Jurkat, Clone E6-1 (cell line): ENCODE measurements around the gene WTAP.
"Not testable (repeated sequence)": the region's sequence is repeated elsewhere in the genome, so short reads cannot be mapped to it uniquely, and the experiment has no call there.

Experiments
- DNase-seq: peaks from one replicate; pipeline ENCODE4 v3.0.0-alpha.2; 2011; ENCODE audit warnings: low read depth, low spot score
- H3K4me3 ChIP-seq: 2 replicates; pipeline ENCODE4 v1.5.1; 2011; ENCODE audit warnings: mild to moderate bottlenecking, low read length, control low read depth, moderate library complexity

The WTAP gene

GRCh38 chr6:159789377-159790148, 62.3 kb downstream of the WTAP start, which contains the start of gene TCP1:
Gene TCP1 (minus strand): TSS chr6:159789602. CDS start chr6:159789468, 134 bp downstream.
- H3K4me3 ChIP-seq, result peak within 1 kb of the TSS; percentile 98
- DNase-seq, result peak; percentile 100

GRCh38 chr6:159790149-159790955, 63.0 kb downstream of the WTAP start, which contains the start of gene MRPL18:
Gene MRPL18 (plus strand): TSS chr6:159790467. CDS start chr6:159790588, 121 bp downstream.
- DNase-seq, result peak; percentile 99
- H3K4me3 ChIP-seq, result peak within 1 kb of the TSS; percentile 98

DNA sequence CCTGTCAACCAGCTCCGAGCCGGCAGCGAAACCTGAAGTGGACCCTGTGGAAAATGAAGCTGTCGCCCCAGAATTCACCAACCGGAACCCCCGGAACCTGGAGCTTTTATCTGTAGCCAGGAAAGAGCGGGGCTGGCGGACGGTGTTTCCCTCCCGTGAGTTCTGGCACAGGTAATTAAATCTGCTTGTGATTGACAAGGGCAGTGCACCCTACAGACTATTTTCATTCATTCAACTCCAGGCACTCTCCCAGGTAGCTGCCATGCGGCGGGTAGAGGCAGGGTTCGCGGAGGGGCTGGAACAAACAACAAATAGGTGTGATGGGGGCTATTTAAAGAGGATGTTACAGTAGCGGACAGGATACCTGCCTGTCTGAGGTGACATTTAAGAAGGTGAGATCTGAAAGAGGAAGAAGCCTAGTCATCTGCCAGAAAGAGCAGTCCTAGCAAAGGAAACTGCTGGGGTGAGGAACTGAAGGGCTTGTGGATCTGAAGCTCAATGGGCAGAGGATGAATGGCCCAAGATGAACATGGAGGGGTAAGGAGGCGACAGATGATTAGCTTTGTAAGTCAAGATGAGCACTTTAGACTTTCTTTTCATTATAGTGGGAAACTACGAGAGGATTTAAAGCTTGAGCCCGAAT, 63.8 kb downstream of the WTAP start:
- DNase-seq, result no peak
- H3K4me3 ChIP-seq, result peak overlapping the region; percentile 98

DNA sequence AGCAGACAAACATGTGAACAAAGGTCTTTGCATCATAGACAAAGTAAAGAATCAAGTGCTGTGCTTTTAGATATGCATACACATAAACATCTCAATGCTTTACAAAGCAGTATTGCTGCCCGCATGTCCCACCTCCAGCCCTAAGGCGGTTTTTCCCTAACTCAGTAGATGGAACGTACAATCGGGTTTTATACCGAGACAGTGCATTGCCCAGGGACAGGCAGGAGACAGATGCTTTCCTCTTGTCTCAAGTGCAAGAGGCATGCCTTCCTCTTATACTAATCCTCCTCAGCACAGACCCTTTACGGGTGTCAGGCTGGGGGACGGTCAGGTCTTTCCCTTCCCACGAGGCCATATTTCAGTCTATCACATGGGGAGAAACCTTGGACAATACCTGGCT, 67.7 kb downstream of the WTAP start:
- DNase-seq, result not testable (repeated sequence)

GRCh38 chr6:159797554-159797953, 70.2 kb downstream of the WTAP start:
- no peak for DNase-seq
- no peak overlapping the region for H3K4me3 ChIP-seq

More for the DNA sequence above, 67.7 kb downstream of the WTAP start:
- not testable (repeated sequence) for H3K4me3 ChIP-seq

DNA sequence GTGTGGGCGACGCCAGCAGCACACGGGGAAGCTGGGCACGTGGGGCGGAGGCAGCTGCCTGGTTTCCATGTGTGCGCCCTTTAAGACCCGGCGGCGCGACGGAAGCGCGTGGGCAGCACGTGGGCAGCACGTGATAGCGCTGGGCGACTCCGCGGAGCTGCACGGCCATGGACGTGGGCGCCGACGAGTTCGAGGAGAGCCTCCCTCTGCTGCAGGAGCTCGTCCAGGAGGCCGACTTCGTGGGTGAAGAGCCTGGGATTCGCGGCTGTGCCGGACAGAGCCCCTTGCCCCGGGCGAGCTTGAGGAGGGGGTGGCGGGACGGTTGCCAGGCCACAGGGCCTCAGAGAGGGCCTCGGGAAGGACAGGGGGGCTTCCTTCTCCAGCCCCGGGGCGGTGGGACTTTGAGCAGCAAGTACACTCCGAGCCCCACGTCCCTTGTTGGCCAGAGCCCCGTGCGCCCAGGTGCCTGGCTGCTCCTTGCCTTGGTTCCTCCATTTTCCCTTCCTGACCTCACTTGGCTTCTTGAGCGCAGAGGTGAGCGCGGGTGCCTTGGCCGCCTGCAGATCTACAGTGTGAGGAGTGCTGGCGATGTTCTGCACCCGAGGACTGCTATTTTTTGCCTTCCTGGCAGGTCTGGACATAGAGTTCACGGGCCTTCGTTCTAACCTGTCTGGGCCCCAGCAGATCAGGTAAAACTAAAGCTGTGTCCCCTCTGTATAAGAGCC, 73.0 kb downstream of the WTAP start, which contains the start of gene PNLDC1:
Gene PNLDC1, plus strand, starts transcription at position 136 of the 725 bp plus-strand sequence. Its CDS starts 32 bp downstream, at position 168.
- no peak within 1 kb of the TSS for H3K4me3 ChIP-seq
- no peak for DNase-seq

- no peak for DNase-seq
- H3K4me3 ChIP-seq, result no peak overlapping the region
Measured at GRCh38 chr6:159801935-159802334, 74.6 kb downstream of the WTAP start.

- DNase-seq, result no peak
- H3K4me3 ChIP-seq, result no peak overlapping the region
Measured at GRCh38 chr6:159804504-159804903, 77.2 kb downstream of the WTAP start.

- DNase-seq, result no peak
- H3K4me3 ChIP-seq, result no peak overlapping the region
Measured at GRCh38 chr6:159805440-159806020, 78.2 kb downstream of the WTAP start.
